Caco-2 (cell line): ENCODE results near the gene APCDD1. TPM values are rescaled to one million over a fixed set of nuclear protein-coding genes. Genes with fewer than 3 reads are reported as not detected.

Source experiments
- BruUV-seq: library from RNA; stranded (reverse); fragments of 400-500 nt; replicated peaks from 2 replicates; lab custom pipeline; 2021; lab: Mats Ljungman, UMichigan
- CTCF ChIA-PET: fragments of 300-600 bp; sonication (Branson Sonifier 250); formaldehyde crosslinking; loops from one replicate; lab custom pipeline; 2022; ENCODE audit warnings: antibody characterized with exemption; lab: Charles Lee
- POLR2A ChIA-PET: fragments of 300-600 bp; sonication (Branson Sonifier 250); formaldehyde crosslinking; loops from one replicate; lab custom pipeline; 2022; ENCODE audit warnings: antibody characterized with exemption; lab: Charles Lee
- DNase-seq, 2 experiments: peaks; one replicate each; pipeline versions ENCODE4 v3.0.0 to v3.0.0-alpha.2; 2020 to 2022
- H3K27me3 ChIP-seq: replicated peaks from 2 replicates; pipeline ENCODE4 v1.6.0; 2011; ENCODE audit warnings: low read length; ENCODE audit not compliant: control insufficient read depth, insufficient read depth
- H3K36me3 ChIP-seq: 2 replicates; pipeline ENCODE4 v1.5.1; 2011; ENCODE audit warnings: low read length; ENCODE audit not compliant: control insufficient read depth, insufficient read depth
- H3K4me1 ChIP-seq: fragments of 250-450 bp; sonication (Bioruptor Pico); 2 replicates; pipeline ENCODE4 v1.5.1; 2020; ENCODE audit warnings: mild to moderate bottlenecking
- H3K4me3 ChIP-seq: 2 replicates; pipeline ENCODE4 v1.5.1; 2011; ENCODE audit warnings: low read depth, mild to moderate bottlenecking, control low read depth, low read length
- H3K9me3 ChIP-seq: fragments of 250-450 bp; sonication (Bioruptor Pico); 2 replicates; pipeline ENCODE4 v1.5.1; 2020; ENCODE audit warnings: mild to moderate bottlenecking, moderate library complexity
- H3K27ac Mint-ChIP-seq: one replicate; pipeline ENCODE4 v1.8.0; 2022; ENCODE audit warnings: mixed read lengths; ENCODE audit not compliant: unreplicated experiment
- H3K27me3 Mint-ChIP-seq: one replicate; pipeline ENCODE4 v1.8.0; 2022; ENCODE audit warnings: mixed read lengths; ENCODE audit not compliant: insufficient read depth, unreplicated experiment
- H3K36me3 Mint-ChIP-seq: one replicate; pipeline ENCODE4 v1.8.0; 2022; ENCODE audit warnings: mild to moderate bottlenecking, mixed read lengths; ENCODE audit not compliant: insufficient read depth, unreplicated experiment
- H3K4me1 Mint-ChIP-seq: one replicate; pipeline ENCODE4 v1.8.0; 2022; ENCODE audit warnings: low read depth, mixed read lengths; ENCODE audit not compliant: unreplicated experiment
- H3K4me3 Mint-ChIP-seq: one replicate; pipeline ENCODE4 v1.8.0; 2022; ENCODE audit warnings: mild to moderate bottlenecking, moderate library complexity, mixed read lengths; ENCODE audit not compliant: unreplicated experiment
- H3K9me3 Mint-ChIP-seq: one replicate; pipeline ENCODE4 v1.8.0; 2022; ENCODE audit warnings: mixed read lengths; ENCODE audit not compliant: unreplicated experiment
- intact Hi-C: fragments of 100-400 bp; cut with micrococcal nuclease; formaldehyde crosslinking; loops from one replicate; pipeline ENCODE4 v1.10.0; 2022; ENCODE audit not compliant: unreplicated experiment
- total RNA-seq: library from RNA; stranded (reverse); gene quantifications from 2 replicates; pipeline ENCODE4 v1.2.3, GENCODE V29; 2022
- TF ChIP-seq, protein P1 (sequence below), 2 experiments: fragments of 200-600 bp in 1 of 2; IDR thresholded peaks; 1 replicate in 1 of 2; 2 replicates in 1 of 2; pipeline versions ENCODE4 v1.5.1 to v1.8.0; 2011 to 2022; ENCODE audit warnings: antibody characterized with exemption in 1 of 2, control low read depth in 1 of 2, inconsistent platforms in 1 of 2, low read depth in 1 of 2, low read length in 1 of 2, mild to moderate bottlenecking in 1 of 2, moderate library complexity in 1 of 2; ENCODE audit not compliant: insufficient read depth in 1 of 2, severe bottlenecking in 1 of 2, unreplicated experiment in 1 of 2

Gene APCDD1
- total RNA-seq, 1 experiment from 2014 or later, result 1.5 TPM

- POLR2A ChIA-PET, result no interaction called here
- Histone ChIP-seq H3K4me3 (no peak overlapping the region), H3K27me3 (no peaks in the 10 kb centered on the region), H3K9me3 (no peaks in the 10 kb centered on the region), H3K36me3 (no peaks in the 10 kb centered on the region), H3K4me1 (no peaks in the 10 kb centered on the region)
- TF ChIP-seq, protein P1, sequence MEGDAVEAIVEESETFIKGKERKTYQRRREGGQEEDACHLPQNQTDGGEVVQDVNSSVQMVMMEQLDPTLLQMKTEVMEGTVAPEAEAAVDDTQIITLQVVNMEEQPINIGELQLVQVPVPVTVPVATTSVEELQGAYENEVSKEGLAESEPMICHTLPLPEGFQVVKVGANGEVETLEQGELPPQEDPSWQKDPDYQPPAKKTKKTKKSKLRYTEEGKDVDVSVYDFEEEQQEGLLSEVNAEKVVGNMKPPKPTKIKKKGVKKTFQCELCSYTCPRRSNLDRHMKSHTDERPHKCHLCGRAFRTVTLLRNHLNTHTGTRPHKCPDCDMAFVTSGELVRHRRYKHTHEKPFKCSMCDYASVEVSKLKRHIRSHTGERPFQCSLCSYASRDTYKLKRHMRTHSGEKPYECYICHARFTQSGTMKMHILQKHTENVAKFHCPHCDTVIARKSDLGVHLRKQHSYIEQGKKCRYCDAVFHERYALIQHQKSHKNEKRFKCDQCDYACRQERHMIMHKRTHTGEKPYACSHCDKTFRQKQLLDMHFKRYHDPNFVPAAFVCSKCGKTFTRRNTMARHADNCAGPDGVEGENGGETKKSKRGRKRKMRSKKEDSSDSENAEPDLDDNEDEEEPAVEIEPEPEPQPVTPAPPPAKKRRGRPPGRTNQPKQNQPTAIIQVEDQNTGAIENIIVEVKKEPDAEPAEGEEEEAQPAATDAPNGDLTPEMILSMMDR (IDR thresholded peaks at IDR 0.05; ENCODE audit: insufficient read depth in 1 of 2, low read depth in 1 of 2, low read length in 1 of 2, severe bottlenecking in 1 of 2, unreplicated experiment in 1 of 2), result no peak
- Mint-ChIP-seq H3K27ac (peak overlapping the region; percentile 58), H3K4me3 (no peak overlapping the region), H3K9me3 (no peaks in the 10 kb centered on the region), H3K4me1 (no peaks in the 10 kb centered on the region), H3K27me3 (no peaks in the 10 kb centered on the region), H3K36me3 (no peaks in the 10 kb centered on the region)
- CTCF ChIA-PET, result no interaction called here
- intact Hi-C loops, result no loop called here
- BruUV-seq, result no TSS peak
- DNase-seq, result no peak
Measured at GRCh38 chr18:10417664-10418063, 36.8 kb upstream of the APCDD1 start.

DNA sequence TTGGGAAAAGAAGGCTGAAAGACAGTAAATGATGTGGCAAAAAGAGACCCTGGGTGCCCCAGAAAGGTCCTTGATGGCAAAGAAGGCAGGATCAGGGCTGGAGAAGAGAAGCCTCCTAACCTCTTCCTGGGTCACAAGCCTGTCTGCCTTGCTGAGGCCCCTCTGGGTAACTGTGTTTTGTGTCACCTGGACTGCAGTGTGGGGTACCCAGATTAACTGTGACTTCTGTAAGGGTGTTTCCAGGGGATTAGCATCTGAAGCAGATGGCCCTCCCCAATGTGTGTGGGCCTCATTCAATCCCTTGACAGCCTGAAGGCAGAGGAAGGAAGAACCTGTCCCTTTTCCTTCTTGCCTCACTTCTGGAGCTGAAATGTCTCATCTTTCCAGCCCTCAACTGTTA is 35.6 kb upstream of the APCDD1 start:
- TF ChIP-seq, protein P1 (IDR thresholded peaks at IDR 0.05; ENCODE audit: insufficient read depth in 1 of 2, low read depth in 1 of 2, low read length in 1 of 2, severe bottlenecking in 1 of 2, unreplicated experiment in 1 of 2), result no peak
- Histone ChIP-seq H3K27me3 (no peaks in the 10 kb centered on the region), H3K4me1 (no peaks in the 10 kb centered on the region), H3K9me3 (no peaks in the 10 kb centered on the region), H3K4me3 (no peak overlapping the region), H3K36me3 (no peaks in the 10 kb centered on the region)
- no peaks in the 10 kb centered on the region for H3K36me3 Mint-ChIP-seq
- no peaks in the 10 kb centered on the region for H3K27me3 Mint-ChIP-seq
- no peaks in the 10 kb centered on the region for H3K9me3 Mint-ChIP-seq
- no peak overlapping the region for H3K4me3 Mint-ChIP-seq
- intact Hi-C loops, result no loop called here
- H3K27ac Mint-ChIP-seq, result no peak overlapping the region
- CTCF ChIA-PET, result no interaction called here
- no TSS peak for BruUV-seq
- H3K4me1 Mint-ChIP-seq, result no peaks in the 10 kb centered on the region
- POLR2A ChIA-PET, result no interaction called here
- no peak for DNase-seq

DNA sequence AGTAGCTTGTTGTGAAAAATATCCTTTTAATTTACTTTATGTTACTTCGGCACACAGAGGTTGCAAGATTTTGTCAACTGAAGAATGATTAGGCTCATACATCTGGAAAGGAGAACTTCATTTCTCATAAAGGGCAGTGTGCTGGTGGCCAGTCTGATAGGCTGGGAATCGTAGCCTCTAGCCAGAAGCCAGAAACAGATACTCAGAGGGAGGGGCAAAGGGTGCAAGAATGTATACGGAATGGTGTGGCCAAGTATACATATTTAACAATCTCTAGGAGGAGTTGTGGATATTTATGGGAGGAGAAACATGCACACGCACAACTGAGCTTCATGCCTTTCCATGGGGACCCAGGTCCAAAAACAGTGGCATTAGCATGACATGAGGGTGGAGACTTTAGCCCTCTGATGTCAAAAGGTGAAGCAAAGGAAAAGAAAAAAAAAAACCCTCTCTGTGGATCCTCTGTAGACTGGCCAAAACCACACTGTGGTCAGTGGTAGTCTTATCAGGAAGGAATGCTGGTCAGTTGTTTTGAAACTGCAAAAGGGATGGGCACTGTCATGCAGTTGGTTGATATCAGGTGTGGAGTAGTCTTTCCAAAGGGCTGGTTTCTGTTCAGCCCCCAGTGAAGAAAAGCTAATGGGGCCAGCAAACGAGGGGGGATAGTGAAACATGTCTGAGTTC is 34.9 kb upstream of the APCDD1 start:
- intact Hi-C loops, result no loop called here
- Mint-ChIP-seq H3K36me3 (no peaks in the 10 kb centered on the region), H3K4me1 (no peaks in the 10 kb centered on the region), H3K27me3 (peaks cover 4% of the 10 kb centered on the region), H3K27ac (no peak overlapping the region), H3K4me3 (no peak overlapping the region), H3K9me3 (no peaks in the 10 kb centered on the region)
- H3K4me3 ChIP-seq, result no peak overlapping the region
- no peak for DNase-seq
- no peaks in the 10 kb centered on the region for H3K9me3 ChIP-seq
- no peaks in the 10 kb centered on the region for H3K4me1 ChIP-seq
- TF ChIP-seq, protein P1 (IDR thresholded peaks at IDR 0.05; ENCODE audit: insufficient read depth in 1 of 2, low read depth in 1 of 2, low read length in 1 of 2, severe bottlenecking in 1 of 2, unreplicated experiment in 1 of 2), result no peak
- BruUV-seq, result no TSS peak
- POLR2A ChIA-PET, result interaction anchor here (0.6 kb wide), 1 partner anchor 746 kb away, joined by 4 read pairs; no protein-coding TSS in a partner anchor
- no peaks in the 10 kb centered on the region for H3K27me3 ChIP-seq
- CTCF ChIA-PET, result no interaction called here
- H3K36me3 ChIP-seq, result no peaks in the 10 kb centered on the region
